Lung (tissue), 12 donors: ENCODE measurements around the gene FAM219A. TPM values are rescaled to one million over a fixed set of nuclear protein-coding genes. Genes with fewer than 3 reads are reported as not detected.
A peak's percentile ranks its signal among the peaks of the same experiment; 100 is the strongest.

Experiments used
- ATAC-seq: fragments of 200-7000 bp; cut with Tn5 transposase; one replicate; pipeline ENCODE4 v1.9.1; 2020; ENCODE audit warnings: moderate number of reproducible peaks; ENCODE audit not compliant: insufficient read depth, low FRiP score
- DNase-seq, 3 donors: peaks; one replicate each; pipeline ENCODE4 v3.0.0-alpha.2; 2013 to 2017
- H3K27ac ChIP-seq, 2 donors: one replicate each; pipeline ENCODE4 v1.5.1; 2013; ENCODE audit warnings: mild to moderate bottlenecking in 2 of 2, moderate library complexity in 2 of 2, control low read depth in 1 of 2, inconsistent platforms in 1 of 2, low read depth in 1 of 2, low read length in 1 of 2
- H3K27me3 ChIP-seq, 3 donors: one replicate each; pipeline ENCODE4 v1.5.1; 2013; ENCODE audit warnings: low read length in 2 of 3; ENCODE audit not compliant: control insufficient read depth in 3 of 3, insufficient read depth in 3 of 3
- H3K36me3 ChIP-seq, 4 donors: one replicate each; pipeline ENCODE4 v1.5.1; 2013; ENCODE audit warnings: low read length in 4 of 4, mild to moderate bottlenecking in 1 of 4, moderate library complexity in 1 of 4; ENCODE audit not compliant: control insufficient read depth in 4 of 4, insufficient read depth in 4 of 4
- H3K4me1 ChIP-seq, 5 donors: one replicate each; pipeline ENCODE4 v1.5.1; 2013; ENCODE audit warnings: low read length in 5 of 5, mild to moderate bottlenecking in 2 of 5, moderate library complexity in 1 of 5; ENCODE audit not compliant: control insufficient read depth in 5 of 5, insufficient read depth in 5 of 5
- H3K4me3 ChIP-seq: one replicate; pipeline ENCODE4 v1.5.1; 2013; ENCODE audit warnings: mild to moderate bottlenecking, control low read depth, moderate library complexity
- H3K9ac ChIP-seq, 2 donors: one replicate each; pipeline ENCODE4 v1.5.1; 2013; ENCODE audit warnings: low read length in 2 of 2, control low read depth in 1 of 2; ENCODE audit not compliant: insufficient read depth in 1 of 2
- H3K9me3 ChIP-seq, 4 donors: one replicate each; pipeline ENCODE4 v1.5.1; 2013; ENCODE audit warnings: low read length in 3 of 4, mild to moderate bottlenecking in 1 of 4, moderate library complexity in 1 of 4; ENCODE audit not compliant: control insufficient read depth in 4 of 4, insufficient read depth in 3 of 4
- CTCF ChIP-seq: IDR thresholded peaks from 2 replicates; pipeline ENCODE4 v1.5.1; 2012; ENCODE audit warnings: mild to moderate bottlenecking; ENCODE audit errors: control extremely low read depth, extremely low read depth
- WGBS, 2 donors: extraction: QIAGEN DNeasy Blood & Tissue Kit; methylation state at CpG; one replicate each; pipeline ENCODE4 v1.1.7; 2013; 5-methylcytosine and 5-hydroxymethylcytosine counted together
- polyA plus RNA-seq, 2 donors: library from polyadenylated mRNA; stranded (reverse); fragments of 200-250 nt; gene quantifications; one replicate each; pipeline ENCODE4 v1.2.1, GENCODE V29; 2013
- total RNA-seq, 2 donors: library from RNA; depleted of rRNA in 1 of 2; stranded (reverse); fragments of >200 nt in 1 of 2; gene quantifications; one replicate each; pipeline ENCODE4 v1.2.1, GENCODE V29; 2014 to 2021
- donor health status: control.
- donor health status: control.
- donor health status: Bipolar disorder and iron deficiency.
- donor health status: healthy.
- donor health status: DM: yes; HTN: yes; CAD: no.

Gene FAM219A
- total and polyA plus RNA-seq, 4 donors = 8.5 to 28.3 (median 13.3) TPM

GRCh38 chr9:34437006-34437925 is 21.1 kb downstream of the FAM219A start:
- DNase-seq (peak; percentile 61 to 87 (median 76)), ATAC-seq (peak; percentile 66)
- H3K36me3 ChIP-seq = peaks cover 0 to 3% (median 0%) of the 10 kb centered on the region in 4 donors
- no peak overlapping the region for H3K4me3 ChIP-seq
- peak; percentile 81 for TF ChIP-seq CTCF
- no peak overlapping the region for H3K9ac ChIP-seq
- no peak overlapping the region for H3K27ac ChIP-seq
- H3K27me3 ChIP-seq = no peaks in the 10 kb centered on the region
- no peaks in the 10 kb centered on the region for H3K9me3 ChIP-seq
- WGBS, 2 donors = 68 to 71% methylated on average over 13 to 14 of the region's 14 CpGs
- H3K4me1 ChIP-seq = peaks cover 3 to 26% (median 8%) of the 10 kb centered on the region in 5 donors

GRCh38 chr9:34431667-34432066 is 26.7 kb downstream of the FAM219A start:
- Histone ChIP-seq H3K9ac (no peak overlapping the region), H3K27ac (no peak overlapping the region), H3K36me3 (peaks cover 0 to 5% (median 0%) of the 10 kb centered on the region in 4 donors), H3K4me1 (peaks cover 7 to 23% (median 13%) of the 10 kb centered on the region in 5 donors), H3K9me3 (no peaks in the 10 kb centered on the region), H3K27me3 (no peaks in the 10 kb centered on the region), H3K4me3 (no peak overlapping the region)
- TF ChIP-seq CTCF = no peak
- 83 to 85% methylated on average over 2 of the region's 2 CpGs for WGBS, 2 donors
- DNase-seq = peak in 2 of 3 donors; percentile 45 to 57
- ATAC-seq = no peak

- ATAC-seq = no peak
- Histone ChIP-seq H3K27me3 (no peaks in the 10 kb centered on the region), H3K27ac (no peak overlapping the region), H3K9ac (no peak overlapping the region), H3K4me1 (peaks cover 7 to 21% (median 13%) of the 10 kb centered on the region in 5 donors), H3K9me3 (no peaks in the 10 kb centered on the region), H3K4me3 (no peak overlapping the region), H3K36me3 (peaks cover 0 to 5% (median 0%) of the 10 kb centered on the region in 4 donors)
- WGBS, 2 donors = 34 to 56% methylated on average over 4 of the region's 4 CpGs
- no peak for TF ChIP-seq CTCF
- peak; percentile 84 to 92 (median 88) for DNase-seq
Measured at GRCh38 chr9:34430843-34431437, 27.4 kb downstream of the FAM219A start.
